HG02678 (cell line): ENCODE results near the gene LRRTM4.
"Not testable (repeated sequence)": the region's sequence is repeated elsewhere in the genome, so short reads cannot be mapped to it uniquely, and the experiment has no call there.

Source experiments
- ATAC-seq: cut with Tn5 transposase; IDR thresholded peaks from one replicate; pipeline ENCODE4 v1.9.1; 2021; ENCODE audit warnings: mild to moderate bottlenecking, moderate library complexity; ENCODE audit not compliant: unreplicated experiment

Gene LRRTM4

DNA sequence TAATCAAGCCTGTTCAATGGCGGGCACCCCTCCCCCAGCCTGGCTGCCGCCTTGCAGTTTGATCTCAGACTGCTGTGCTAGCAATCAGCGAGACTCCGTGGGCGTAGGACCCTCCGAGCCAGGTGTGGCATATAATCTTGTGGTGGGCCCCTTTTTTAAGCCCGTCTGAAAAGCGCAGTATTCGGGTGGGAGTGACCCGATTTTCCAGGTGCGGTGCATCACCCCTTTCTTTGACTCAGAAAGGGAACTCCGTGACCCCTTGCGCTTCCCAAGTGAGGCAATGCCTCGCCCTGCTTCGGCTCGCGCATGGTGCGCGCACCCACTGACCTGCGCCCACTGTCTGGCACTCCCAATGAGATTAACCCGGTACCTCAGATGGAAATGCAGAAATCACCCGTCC is 740.9 kb downstream of the LRRTM4 start:
- not testable (repeated sequence) for ATAC-seq

DNA sequence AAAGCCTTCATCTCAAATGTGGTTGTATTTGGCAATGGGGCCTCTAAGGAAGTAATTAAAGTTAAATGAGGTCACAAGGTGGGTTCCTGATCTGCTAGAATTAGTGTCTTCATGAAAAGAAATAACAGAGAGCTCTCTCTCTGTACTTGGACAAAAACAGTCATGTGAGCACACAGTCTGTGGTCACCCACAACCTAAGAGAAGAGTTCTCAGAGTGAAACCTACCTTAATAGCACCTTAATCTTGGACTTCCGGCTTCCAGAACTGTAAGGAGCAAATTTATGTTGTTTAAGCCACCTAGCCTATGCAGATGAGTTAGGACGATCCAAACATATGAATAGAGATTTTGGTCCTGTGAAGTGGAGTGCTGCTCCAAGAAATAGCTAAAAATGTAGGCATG is 758.9 kb downstream of the LRRTM4 start:
- no peak for ATAC-seq

DNA sequence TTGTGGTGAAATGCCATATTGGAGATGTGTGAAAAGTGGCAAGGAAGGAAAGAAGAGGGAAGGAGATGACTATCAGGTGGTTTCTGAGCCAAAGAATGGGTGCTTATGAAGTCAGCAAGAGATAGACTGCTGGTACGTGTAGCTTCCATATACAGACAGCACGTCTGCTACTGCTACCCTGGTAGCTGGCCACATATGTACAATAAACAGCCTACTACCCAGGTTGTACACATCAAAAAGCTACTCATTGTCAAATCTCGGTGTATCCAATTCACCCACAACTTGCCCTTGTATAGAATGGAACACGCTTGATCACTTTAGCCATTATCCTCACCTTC is 761.8 kb downstream of the LRRTM4 start:
- no peak for ATAC-seq

DNA sequence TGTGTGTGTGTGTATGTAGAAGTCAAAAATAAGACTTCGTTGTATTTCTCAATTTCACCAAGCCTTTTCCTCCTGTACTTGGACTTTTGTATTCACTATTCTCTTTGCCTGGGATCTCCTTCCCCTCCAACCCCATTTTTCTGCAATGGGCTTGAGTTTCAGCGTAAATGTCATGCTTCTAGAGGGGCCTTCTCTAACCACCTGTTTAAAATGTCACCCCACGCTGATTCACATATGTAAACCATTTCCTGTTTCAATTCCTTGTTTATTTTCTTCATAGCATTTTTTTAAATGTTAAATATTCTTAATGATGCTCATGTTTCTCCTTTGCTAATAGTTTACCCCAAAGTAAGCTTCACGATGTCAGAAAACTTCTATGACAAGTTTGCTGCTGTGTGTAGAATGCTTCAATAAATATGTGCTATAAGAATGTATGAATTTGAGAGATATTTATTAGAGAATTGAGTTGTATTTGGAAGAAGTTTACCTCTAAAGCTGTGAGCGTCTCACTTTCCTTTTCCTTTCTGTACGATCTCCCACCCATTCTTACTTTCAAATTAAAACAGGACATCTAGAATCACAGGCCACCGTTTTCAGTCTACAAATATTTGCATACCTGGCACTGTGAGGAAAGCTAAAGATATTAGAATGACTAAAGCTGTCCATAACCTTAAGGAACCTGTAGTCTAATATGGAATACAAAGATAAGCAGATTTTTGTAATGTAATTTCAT is 762.4 kb downstream of the LRRTM4 start:
- ATAC-seq, result no peak

DNA sequence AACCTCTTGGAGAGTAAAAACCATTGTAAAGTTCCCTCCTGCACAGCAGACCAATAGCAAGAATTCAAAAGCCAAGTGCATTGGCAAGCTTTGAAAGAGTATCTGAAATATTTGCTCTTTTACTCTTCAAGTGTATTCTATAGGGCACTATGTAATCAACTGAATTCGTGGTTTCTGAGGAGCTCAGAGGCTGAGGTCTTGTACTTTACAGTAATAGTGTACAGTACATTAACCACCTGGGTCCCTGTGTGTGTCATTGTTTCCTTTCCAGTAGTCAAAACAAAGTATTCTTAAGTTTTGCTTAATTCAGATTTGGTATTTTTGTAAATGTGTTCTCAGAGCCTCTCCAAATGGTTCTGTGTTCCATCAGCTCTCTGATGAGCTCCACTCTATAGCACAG is 769.7 kb downstream of the LRRTM4 start:
- ATAC-seq, result no peak

DNA sequence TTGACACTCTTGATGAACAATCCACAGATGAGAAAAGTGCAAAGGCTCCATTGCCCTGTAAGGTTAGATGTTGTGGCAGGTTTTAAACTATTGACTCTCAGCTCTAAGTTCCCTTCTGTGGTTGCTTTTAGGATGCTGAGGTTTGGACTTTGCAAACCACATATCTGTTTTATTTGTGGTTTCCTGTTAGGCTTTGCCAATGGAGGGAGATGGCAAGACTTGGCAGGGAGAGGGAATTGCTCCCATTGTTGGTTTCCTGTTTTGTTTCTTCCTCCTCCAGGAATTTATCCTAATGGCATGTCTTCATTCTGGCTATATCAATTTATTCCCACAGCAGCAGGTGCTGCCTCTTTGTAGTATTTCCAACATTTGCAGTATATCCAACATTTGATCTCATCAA is 772.3 kb downstream of the LRRTM4 start:
- ATAC-seq, result no peak

DNA sequence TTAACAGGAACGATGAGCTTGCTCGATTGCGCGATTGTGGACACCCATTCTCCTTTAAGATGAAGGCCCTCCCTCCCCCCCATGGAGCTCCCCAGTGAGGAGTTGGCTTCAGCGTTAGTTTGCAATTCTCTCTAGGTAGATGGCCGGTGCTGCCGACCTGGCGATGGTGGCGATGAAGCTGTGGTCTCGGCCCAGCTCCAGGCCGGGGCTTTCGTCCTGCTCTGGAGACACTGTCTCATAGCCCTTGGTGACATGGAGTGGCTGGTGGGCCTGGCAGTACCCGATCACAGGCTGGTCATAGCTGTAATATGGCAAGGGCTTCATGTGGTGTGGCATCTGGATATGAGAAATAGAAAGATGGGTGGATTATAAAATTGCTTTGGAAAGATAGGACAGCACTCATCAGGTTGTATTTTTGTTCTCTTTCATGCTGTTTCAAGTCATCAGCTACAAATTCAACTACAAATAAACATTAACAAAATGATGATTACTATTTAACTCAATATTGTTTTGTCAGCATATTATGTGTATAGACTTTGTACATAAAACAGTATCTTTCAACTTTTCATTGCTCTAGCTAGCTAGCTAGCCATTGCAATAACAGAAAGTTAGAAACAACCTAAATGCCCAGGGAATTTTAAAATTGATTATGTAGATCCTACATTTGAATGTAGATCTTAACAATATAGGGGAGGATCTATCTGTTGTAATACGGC is 773.4 kb downstream of the LRRTM4 start:
- no peak for ATAC-seq

DNA sequence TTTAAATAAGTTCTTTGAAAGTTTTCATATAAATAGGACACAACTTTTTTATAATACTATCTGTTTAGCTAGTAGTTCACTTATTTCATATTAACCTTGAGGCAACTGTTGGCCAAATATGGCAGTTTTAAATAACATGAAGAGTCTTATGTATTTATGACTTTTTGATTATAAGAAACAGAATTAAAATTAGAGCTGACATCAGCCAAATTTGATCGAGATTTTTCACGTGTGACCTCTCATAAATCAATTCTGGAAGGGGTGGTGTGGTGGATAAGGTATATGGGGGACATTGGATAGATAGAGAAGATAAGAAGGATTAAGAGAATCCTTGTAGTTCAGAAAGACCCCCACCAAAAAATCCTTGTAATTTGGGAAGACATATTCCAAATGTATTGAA is 776.6 kb downstream of the LRRTM4 start:
- no peak for ATAC-seq

DNA sequence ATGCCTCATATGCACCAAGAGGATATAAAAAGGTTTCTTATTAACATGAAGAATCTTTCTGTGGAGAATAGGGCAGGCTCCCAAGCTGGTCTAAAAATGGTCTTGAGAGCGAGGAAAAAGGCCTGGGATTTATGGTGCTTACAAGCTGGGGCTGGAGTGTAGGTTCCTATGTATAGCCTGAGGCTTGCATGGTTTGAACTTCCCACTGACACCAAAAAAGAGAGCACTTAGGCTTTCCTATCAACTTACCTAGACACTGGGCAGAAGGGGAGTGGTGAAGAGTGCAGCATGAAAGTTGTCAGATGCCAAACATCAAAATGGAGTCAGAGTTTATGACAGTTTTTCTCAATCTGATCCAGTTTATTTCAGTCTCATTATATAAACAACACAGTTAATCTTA is 784.6 kb downstream of the LRRTM4 start:
- no peak for ATAC-seq

DNA sequence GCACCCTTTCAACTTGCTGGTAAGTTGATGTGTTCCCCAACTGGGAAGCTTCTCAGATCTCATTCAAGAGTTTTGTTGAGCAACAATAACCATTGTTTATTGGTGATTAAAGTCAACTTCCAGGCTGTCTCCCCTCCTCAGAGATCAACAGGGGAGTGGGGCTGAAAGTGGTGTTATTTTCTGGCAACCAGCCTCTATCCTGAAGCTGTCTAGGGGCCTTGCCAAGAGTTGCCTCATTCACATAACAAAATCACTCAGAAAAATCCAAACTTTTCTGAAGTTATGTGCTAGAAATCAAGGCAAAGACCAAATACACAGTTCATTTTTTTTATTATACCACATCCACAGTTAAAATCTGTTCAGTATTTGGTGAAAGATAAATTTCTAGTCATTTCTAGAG is 788.4 kb downstream of the LRRTM4 start:
- ATAC-seq, result no peak

DNA sequence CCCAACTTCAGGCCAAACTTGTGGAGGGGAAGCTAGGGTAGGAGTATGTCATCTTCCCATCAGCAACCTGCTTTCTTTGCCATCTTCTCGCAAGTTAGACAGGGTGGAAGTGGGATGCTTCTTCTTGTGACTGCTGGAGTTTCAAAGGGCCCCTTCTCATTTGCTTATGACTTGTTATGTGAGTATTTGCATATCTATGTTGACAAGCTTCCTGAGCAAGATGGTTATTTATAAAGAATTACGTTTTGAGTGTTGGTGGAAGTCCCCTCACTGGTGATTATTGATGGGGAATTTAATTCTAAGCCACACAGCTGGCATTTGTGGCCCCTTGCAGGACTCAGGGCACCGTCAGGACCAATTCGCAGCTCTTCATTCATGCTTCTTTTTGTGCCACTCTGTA is 791.0 kb downstream of the LRRTM4 start:
- ATAC-seq, result no peak

DNA sequence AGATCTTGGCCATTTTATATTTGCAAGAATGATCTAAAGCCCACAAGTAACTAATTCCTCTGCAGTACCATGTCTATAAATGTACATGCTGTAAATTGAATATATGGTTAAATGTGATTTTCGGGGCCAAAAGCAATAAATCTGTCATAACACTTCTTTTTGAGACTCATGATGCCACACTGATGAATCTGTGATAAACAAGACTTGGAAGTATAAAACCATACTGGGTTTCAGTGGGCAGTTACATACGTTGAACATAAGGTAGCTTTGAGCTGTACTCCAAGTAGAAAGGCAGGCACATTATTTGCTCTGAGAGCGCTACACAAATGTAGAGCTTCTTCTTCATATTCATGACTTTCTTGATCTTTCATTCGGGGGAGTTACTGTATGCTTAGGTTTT is 792.2 kb downstream of the LRRTM4 start:
- no peak for ATAC-seq

DNA sequence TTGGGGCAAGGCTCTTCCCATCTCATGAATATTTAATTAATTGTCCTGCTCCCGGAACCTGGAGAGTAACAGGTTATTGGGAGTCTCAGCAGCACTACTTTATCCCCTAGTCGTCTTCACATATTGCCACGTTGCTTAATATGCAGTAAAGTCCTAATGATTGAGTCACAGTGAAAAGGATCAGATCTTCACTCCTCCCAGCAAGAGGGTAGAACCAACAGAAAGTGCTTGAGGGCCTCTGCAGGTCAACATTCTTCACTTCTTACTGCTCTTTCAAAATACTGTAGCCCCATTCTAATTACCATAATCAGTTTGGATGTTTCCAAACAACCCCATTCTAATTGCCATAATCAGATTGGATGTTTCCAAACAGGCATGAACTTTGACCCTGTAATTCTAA is 801.0 kb downstream of the LRRTM4 start:
- no peak for ATAC-seq

DNA sequence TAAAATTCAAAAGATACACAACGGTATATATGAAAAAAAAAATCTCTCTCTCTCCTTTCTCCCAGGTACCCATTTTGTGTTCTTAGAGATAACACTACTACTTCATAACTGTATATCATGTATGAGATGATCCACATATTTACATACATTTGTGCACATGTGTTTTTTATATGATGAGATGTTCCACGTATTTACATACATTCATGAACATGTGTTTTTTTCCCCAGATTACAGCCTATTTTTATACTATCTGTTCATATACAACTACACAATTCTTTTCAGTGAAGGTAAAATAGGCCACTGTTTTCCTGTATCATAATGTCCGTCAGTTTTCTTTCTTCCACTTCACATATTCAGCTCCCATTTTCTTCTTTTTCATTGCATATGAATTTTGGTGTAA is 808.9 kb downstream of the LRRTM4 start:
- ATAC-seq, result no peak

DNA sequence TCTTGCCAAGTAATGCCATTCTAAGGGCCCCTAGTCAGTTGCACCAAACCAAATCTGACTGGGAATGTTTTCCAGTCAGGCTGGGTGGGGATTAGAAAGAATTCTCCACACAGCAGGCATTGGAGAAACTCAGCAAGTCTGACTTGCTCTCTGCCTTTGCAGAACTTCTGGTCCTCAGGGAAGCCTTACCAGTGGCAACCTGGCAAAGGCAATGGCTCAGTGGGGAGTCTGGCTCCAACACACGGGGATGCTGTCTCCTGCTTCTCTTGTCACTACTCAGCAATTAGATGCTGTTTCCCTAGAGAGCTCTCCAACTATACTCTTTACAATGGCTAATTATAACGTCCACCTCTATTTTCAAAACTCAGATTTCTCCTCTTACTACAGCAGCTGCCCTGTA is 810.7 kb downstream of the LRRTM4 start:
- ATAC-seq, result no peak

DNA sequence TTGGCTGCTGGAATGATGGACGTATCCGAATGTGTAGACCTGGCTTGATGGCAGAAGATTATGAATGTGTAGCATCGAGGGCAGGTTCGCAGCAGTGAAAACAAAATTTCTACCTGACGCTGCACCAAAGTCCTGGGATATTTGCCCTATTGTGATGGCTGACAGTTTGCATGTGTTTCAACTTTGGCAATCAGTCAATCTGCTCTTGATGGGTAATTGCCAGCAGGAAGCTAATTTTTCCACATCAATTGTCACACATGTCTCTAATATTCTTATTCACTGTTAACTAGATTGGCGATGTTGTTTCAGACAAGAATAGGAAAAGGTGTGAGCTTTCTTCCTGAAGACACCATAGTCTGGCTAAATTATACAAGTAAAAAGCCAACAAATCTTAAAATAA is 821.3 kb downstream of the LRRTM4 start:
- ATAC-seq, result no peak

DNA sequence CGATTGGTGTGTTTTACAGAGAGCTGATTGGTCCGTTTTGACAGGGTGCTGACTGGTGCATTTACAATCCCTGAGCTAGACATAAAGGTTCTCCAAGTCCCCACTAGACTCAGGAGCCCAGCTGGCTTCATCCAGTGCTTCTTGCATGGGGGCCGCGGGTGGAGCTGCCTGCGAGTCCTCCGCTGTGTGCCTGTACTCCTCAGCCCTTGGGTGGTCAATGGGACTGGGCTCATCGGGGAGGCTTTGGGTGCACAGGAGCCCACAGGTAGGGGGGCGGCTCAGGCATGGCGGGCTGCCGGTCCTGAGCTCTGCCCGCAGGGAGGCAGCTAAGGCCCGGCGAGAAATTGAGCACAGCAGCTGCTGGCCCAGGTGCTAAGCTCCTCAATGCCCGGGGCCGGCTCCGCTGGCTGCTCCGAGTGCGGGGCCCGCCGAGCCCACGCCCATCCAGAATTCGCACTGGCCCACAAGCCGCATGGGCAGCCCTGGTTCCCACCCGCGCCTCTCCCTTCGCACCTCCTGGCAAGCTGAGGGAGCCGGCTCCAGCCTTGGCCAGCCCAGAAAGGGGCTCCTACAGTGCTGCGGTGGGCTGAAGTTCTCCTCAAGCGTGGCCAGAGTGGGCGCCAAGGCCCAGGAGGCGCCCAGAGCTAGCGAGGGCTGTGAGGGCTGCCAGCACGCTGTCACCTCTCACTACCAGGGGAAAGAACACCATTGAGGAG is 824.0 kb downstream of the LRRTM4 start:
- not testable (repeated sequence) for ATAC-seq
